ENCODE results near the gene SPATA21.
"Not testable (repeated sequence)": the region's sequence is repeated elsewhere in the genome, so short reads cannot be mapped to it uniquely, and the experiment has no call there.

SPATA21 gene, protein sequence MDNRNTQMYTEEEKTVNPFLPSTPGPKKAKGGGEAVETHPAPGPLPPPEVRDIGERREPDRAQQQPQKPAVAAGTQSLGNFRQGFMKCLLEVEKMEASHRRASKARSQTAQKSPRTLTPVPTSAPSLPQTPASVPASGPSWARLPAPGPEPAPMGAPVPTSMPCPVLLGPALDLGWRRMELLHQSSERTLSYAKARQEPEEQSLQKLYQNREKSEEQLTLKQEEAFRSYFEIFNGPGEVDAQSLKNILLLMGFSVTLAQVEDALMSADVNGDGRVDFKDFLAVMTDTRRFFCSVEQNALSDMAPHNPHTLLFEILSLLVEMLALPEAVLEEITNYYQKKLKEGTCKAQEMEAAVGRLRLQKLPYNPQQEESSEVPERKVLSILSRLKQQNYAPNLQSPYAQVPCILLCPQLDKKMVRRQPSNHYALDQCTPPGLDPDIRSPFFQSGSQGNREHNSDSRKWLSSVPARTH

DNA sequence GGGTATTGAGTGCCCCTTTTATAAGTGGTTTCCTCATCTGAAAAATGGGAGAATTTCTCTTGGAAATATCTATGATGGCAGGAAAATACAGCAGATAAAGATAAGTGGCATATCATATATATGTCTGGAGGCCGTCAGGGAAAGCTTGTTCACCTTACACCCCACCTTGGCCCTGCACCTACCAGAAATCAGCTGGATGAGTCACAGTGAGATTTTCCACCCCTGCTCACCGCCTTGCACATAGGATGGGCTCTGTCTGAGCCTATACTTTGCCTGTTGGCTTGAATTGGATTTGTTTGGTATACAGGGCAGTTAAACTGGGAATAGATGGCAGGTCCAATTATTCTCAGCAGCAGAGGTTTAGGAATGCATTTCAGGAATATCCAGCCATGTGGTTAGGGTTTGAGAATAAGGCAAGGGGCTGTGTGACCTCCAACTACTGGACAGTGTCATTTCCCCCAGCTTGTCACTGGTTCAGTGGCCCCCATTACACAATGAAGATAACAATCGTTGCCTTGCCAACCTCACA lies at the start of gene SPATA21:
Gene SPATA21 (minus strand): TSS at position 479 of the 529 bp plus-strand sequence. CDS start 6,053 bp downstream, outside the sequence.
- DNase-seq = no peak

DNA sequence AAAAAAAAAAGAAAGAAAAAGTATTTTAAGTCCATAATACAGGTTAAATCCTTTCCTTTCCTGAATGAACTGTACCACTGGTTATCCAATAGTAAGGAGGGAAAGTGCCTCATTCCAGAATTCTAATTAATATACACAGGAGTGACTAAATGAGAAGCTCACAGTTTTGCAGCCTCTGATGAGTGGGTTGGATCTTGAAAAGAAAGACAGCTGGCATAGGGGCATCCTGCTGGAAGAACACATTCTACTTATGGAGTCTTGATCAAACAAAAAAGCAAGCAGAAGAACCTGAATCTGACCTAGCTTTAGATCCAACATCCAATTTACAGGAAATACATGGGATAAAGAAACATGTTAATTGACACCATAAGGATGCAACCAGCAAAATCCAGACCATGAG lies 49.8 kb upstream of the SPATA21 start:
- not testable (repeated sequence) for DNase-seq

DNA sequence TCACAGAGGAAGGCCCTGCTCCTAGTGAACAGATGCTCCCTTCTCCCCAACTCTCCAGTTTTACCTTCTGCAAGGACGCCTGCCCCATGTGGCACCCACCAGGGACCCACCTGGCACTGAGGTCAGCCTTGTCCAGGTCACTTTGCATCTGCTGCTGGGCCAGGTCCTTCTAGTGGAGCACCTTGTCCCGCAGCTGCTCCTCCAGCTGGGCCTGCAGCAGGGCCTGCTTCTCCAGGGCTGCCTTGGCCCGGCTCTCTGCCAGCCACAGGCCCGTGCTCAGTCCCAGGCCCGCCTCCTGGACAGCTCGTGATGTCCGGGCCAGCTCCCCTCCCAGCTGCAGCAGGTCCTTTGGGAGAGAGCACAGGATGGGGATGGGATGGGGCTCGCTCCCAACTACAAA lies 49.1 kb upstream of the SPATA21 start:
- not testable (repeated sequence) for DNase-seq

- no peak for DNase-seq
Measured at GRCh38 chr1:16484931-16485330, 47.7 kb upstream of the SPATA21 start.

- DNase-seq = no peak
Measured at GRCh38 chr1:16484501-16484835, 47.2 kb upstream of the SPATA21 start.

DNA sequence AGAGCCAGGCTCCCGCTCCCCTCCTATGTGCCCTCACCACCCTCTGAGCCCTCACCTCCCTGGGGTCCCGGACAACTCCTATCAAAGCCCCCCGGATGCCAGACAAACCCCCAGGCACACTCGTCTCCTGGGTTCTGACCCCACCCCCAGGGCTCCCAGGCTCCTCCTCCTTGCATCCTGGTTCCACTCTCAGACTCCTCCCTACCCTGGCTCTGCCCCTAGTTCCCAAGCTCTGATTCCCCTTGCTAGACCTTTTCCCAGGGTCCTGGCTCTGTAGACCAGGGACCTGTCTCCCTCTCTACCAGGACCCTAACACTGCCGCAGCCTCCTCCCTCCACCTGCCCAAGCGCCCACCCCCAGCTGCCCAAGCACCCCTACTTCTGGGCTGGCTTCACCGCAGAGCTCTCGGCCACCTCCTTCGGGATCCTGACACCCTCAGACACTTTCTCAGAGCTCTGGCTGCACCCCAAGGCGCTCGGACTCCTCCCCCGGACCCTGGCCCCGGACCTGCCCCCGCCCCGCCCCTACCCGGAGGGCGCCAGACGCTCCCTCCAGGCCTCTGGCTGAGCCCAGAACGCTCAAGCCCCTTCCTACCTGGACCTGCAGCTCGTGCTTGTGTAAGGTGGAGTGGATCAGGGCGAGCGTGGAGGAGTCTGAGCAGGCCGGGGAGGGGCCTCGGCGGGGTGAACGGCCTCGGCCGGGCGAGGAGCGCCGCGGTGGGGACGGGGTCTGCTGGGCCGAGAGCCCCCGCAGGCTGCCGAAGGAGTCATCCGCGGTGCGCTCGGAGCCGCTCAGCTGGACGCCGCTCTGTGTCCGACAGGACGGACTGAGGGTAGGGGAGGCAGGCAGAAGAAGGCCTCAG lies 46.6 kb upstream of the SPATA21 start:
- DNase-seq = not testable (repeated sequence)

DNA sequence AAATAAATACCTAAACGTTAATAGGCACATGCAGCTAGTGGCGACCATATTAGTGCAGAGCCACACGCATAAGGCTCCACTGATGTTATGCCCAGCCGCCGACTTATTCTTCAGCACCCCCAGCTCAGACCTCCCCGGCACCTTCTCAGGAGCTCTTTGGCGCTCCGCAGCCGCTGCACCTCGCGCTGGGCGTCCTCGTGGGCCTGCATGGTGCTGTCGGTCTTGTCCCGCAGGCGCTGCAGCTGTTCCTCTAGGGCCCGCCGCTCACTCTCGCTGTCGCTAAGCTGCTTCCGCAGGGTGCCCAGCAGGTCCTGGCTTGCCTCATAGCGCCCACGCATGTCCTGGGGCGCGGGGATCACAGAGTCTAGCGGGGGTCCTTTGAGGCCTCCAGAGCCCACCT lies 45.9 kb upstream of the SPATA21 start:
- DNase-seq = not testable (repeated sequence)

DNA sequence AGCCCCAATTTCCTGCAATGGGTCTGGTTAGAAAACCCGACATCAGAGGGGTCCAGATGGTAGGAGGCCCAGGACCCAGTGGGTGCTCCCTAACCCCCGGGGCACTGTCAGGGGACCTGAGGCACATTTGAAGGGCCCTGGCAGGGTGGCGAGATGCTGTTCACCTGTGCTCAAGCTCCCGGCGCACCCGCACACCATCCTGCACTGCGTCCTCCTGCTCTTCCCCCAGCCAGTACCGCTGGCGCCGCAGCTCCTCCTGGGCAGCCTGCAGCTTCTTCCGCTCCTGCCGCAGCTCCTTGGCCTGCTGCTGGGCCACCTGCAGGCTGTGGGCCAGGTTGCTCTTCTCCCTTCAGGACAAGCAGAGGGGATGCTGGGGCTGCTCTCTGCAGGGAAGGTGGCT lies 40.9 kb upstream of the SPATA21 start:
- no peak for DNase-seq

GRCh38 chr1:16475771-16476770 lies 38.8 kb upstream of the SPATA21 start:
- not testable (repeated sequence) for DNase-seq

DNA sequence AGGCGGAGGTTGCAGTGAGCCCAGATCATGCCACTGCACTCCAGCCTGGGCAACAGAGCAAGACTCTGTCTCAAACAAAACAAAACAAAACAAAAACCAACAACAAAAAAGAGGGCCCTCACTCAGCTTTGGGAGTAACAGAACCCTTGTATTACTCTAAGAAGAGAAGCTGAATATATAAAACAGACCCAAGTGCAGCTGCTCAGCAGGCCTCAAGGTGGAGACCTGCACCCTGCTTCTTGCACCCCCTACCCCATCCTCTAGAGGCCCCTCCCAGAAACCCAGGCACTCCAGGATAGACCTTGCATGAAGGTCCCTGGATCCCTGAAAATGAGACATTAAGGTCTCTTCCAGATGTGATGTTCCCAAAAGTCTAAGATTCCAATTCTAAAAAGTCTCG lies 37.7 kb upstream of the SPATA21 start:
- DNase-seq = not testable (repeated sequence)

- no peak for DNase-seq
Measured at GRCh38 chr1:16474166-16474800, 37.1 kb upstream of the SPATA21 start.

GRCh38 chr1:16468558-16468957 lies 31.3 kb upstream of the SPATA21 start:
- DNase-seq = no peak

- DNase-seq = no peak
Measured at GRCh38 chr1:16464917-16465625, 27.8 kb upstream of the SPATA21 start.

DNA sequence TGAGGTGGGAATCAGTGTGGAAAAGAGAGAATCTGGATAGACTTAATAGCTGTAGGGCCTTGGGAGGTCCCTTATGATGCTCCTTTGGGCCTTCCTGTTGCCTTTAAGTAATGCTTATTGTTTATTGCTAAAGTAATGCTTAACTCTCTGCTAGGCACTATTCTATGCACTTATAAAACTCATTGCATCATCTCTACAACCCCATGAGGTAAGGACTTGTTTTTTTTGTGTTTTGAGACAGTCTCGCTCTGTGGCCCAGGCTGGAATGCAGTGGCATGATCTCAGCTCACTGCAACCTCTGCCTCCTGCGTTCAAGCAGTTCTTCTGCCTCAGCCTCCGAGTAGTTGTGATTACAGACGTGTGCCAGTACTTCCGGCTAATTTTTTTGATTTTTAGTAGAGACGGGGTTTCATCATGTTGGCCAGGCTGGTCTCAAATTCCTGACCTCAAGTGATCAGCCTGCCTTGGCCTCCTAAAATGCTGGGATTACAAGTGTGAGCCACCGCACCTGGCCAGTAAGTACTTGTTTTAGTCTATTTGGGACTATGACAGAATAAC lies 25.6 kb upstream of the SPATA21 start:
- no peak for DNase-seq

- no peak for DNase-seq
Measured at GRCh38 chr1:16461681-16462080, 24.5 kb upstream of the SPATA21 start.

- DNase-seq = no peak
Measured at GRCh38 chr1:16459352-16459925, 22.2 kb upstream of the SPATA21 start.

GRCh38 chr1:16458831-16459230 lies 21.6 kb upstream of the SPATA21 start:
- DNase-seq = no peak

GRCh38 chr1:16456151-16456550 lies 18.9 kb upstream of the SPATA21 start:
- not testable (repeated sequence) for DNase-seq

DNA sequence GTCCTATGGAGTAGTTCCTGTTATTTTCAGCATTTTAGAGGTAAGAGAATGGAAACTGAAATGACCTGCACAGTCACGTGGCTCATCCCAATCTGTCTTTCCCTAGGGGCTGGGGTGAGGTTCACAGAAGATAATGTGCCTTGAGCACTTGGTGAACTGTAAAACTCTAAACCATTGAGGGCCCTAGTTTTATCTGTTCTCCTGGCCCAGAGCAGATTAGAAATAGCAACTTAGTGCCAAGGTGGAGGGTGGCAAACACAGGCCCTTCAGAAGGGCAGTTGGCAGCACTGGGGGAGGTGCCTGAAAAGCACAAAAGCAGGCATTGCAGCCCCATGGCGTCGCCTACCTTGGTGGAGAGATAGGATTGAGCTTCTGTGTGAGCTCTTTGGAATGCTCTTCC lies 17.7 kb upstream of the SPATA21 start:
- DNase-seq = not testable (repeated sequence)

DNA sequence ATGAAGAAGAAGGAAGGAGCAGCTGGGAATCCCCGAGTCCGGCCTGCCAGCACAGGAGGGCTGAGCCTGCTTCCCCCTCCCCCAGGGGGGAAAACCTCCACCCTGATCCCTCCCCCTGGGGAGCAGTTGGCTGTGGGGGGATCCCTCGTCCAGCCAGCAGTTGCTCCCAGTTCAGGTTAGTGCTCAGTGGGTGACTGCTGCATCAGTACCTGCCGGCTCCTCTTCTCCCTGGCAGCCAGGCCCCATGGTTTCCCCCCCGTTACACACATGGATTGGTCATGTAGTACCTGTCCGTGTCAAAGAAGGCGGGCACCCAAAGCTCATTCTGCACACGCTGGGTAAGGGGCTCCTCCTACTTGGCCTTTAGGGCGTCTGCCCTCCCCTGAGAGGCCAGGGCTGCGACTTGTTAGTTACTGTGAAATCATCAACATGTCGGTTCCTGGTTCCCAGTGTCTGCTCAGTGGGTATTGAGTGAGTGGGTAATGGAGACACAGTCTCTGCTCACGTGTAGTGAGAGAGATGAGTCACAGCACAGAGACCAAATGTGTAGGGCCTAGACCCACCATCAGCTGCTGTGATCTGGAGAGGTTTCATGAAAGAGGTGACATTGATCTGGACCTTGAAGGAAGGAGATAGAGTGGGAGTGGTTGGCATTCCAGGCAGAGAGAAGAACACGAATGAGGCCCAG lies 14.8 kb upstream of the SPATA21 start:
- DNase-seq = no peak

All from femur (tissue), 1 donor.